ENCODE measurements around the gene OTP. TPM values are rescaled to one million over a fixed set of nuclear protein-coding genes. Genes with fewer than 3 reads are reported as not detected.
A peak's percentile ranks its signal among the peaks of the same experiment; 100 is the strongest.

OTP gene
- total and polyA plus RNA-seq, 5 experiments from 2014 or later, result not detected

- ATAC-seq, result peak; percentile 74 to 79
- Mint-ChIP-seq H3K36me3 (peaks cover 2 to 18% (median 10%) of the 10 kb centered on the region in 3 donors), H3K27me3 (peaks cover 52 to 98% (median 79%) of the 10 kb centered on the region in 5 donors), H3K27ac (peak overlapping the region in 2 of 10 donors; percentile 26 to 51), H3K4me3 (peak overlapping the region; percentile 57 to 86 (median 68)), H3K4me1 (peaks cover 14 to 30% (median 24%) of the 10 kb centered on the region in 4 donors), H3K9me3 (peaks cover 0 to 23% (median 12%) of the 10 kb centered on the region in 9 donors)
- POLR2A ChIA-PET, result interaction anchor here (0.7 kb wide), 1 partner anchor 14 kb away, joined by 3 read pairs; no protein-coding TSS in a partner anchor
- DNase-seq, result peak in 3 of 10 donors; percentile 35 to 43 (median 39)
These were observed 6.9 kb upstream of the OTP start for GRCh38 chr5:77645158-77645994.

GRCh38 chr5:77644371-77645157, 6.1 kb upstream of the OTP start:
- no peak for DNase-seq
- peak overlapping the region; percentile 57 to 86 (median 70) for H3K4me3 Mint-ChIP-seq
- POLR2A ChIA-PET, result interaction anchor here (0.7 kb wide), 1 partner anchor 13 kb away, joined by 3 read pairs; no protein-coding TSS in a partner anchor
- H3K9me3 Mint-ChIP-seq, result peaks cover 0 to 25% (median 13%) of the 10 kb centered on the region in 9 donors
- peaks cover 16 to 31% (median 26%) of the 10 kb centered on the region in 4 donors for H3K4me1 Mint-ChIP-seq
- no peak for ATAC-seq
- peaks cover 54 to 98% (median 79%) of the 10 kb centered on the region in 5 donors for H3K27me3 Mint-ChIP-seq
- H3K27ac Mint-ChIP-seq, result peak overlapping the region in 2 of 10 donors; percentile 34 to 51
- H3K36me3 Mint-ChIP-seq, result peaks cover 2 to 24% (median 10%) of the 10 kb centered on the region in 3 donors

DNA sequence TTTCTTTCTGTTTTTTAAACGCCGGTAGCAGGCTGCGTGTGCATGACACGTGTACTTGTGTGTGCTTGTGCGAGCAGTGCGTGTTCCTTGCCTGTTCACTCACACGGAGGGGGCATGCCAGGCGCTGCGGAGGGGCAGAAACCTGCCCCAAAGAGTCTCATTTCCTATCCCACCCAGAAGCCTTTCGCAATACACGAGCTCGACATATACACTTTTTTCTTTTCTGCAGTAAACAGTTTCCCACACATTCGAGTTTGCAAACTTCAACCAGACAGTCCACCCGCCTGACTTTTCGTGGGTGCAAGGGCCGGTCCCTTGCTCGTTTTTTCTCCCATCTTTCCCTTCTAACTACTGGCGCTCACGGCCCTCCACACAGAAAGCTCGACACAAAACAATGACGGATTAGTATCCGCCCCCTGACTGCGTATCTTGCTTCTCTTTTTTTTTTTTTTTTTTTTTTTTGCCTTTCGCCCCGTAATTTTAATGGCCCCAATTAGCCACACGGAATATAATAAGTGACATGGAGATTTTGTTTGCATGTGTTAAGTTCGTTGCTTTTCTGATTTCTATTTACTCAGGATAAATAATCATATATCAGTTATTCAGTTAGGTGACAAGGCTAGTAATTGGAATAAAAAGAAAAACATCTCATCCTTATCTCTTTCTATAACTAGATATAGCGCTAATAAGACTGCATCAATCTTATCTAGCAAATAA, 5.3 kb upstream of the OTP start:
- Mint-ChIP-seq H3K36me3 (peaks cover 2 to 24% (median 12%) of the 10 kb centered on the region in 3 donors), H3K4me1 (peaks cover 18 to 39% (median 29%) of the 10 kb centered on the region in 4 donors), H3K4me3 (peak overlapping the region; percentile 50 to 78 (median 66)), H3K27me3 (peaks cover 58 to 98% (median 75%) of the 10 kb centered on the region in 5 donors), H3K9me3 (peaks cover 0 to 25% (median 13%) of the 10 kb centered on the region in 9 donors), H3K27ac (peak overlapping the region in 1 of 10 donors; percentile 80)
- DNase-seq, result no peak
- POLR2A ChIA-PET, result no interaction called here
- no peak for ATAC-seq

GRCh38 chr5:77642738-77643653, 4.5 kb upstream of the OTP start:
- Mint-ChIP-seq H3K36me3 (peaks cover 2 to 24% (median 12%) of the 10 kb centered on the region in 3 donors), H3K27ac (peak overlapping the region in 3 of 10 donors; percentile 19 to 56 (median 40))

DNA sequence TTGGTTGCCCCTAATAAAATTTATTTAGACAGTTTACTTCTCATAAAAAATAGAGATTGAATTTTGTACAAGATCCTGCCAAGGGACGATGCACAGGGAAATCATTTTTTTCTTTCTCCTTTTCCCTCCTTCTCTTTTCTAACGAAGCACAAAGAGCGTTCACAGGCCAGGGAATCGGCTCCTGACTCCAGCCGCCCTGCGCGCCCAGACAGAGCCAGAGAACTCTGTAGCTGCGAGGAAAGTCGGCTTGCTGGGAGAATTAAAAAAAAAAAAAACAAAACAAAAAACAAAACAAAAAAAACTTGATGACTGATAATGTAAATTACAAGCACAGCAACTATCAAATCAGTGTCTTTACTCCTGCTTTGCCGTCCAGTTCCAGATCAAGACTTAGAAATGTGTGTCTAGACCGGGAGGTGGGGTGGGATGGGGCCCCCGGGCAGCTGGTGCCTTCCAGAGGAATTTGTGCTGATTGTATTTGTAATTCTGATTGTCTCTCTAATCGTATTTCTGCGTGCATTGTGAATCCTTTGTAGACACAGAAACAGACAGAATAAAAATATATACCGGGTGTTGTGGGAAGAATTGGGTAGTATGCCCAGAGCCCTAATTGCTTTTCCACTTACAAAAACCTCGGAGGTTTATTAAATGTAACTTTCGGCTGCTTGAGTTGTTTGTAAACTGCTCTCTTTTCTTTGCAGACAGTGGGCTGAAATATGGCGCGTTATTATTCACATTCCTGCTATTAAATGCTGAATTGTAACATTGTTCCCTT, 3.6 kb upstream of the OTP start:
- H3K36me3 Mint-ChIP-seq, result peaks cover 7 to 31% (median 18%) of the 10 kb centered on the region in 3 donors
- ATAC-seq (no peak), DNase-seq (no peak)
- peaks cover 0 to 33% (median 20%) of the 10 kb centered on the region in 9 donors for H3K9me3 Mint-ChIP-seq
- POLR2A ChIA-PET, result interaction anchor here (0.7 to 1.2 kb wide), 3 partner anchors 11 to 23 kb away, joined by 3 to 4 read pairs (median 3); no protein-coding TSS in a partner anchor
- H3K4me1 Mint-ChIP-seq, result peaks cover 25 to 50% (median 38%) of the 10 kb centered on the region in 4 donors
- H3K27ac Mint-ChIP-seq, result peak overlapping the region in 1 of 10 donors; percentile 49
- peaks cover 56 to 95% (median 69%) of the 10 kb centered on the region in 5 donors for H3K27me3 Mint-ChIP-seq
- peak overlapping the region in 3 of 10 donors; percentile 4 to 33 (median 29) for H3K4me3 Mint-ChIP-seq

More at GRCh38 chr5:77642738-77643653, 4.5 kb upstream of the OTP start:
- POLR2A ChIA-PET, result no interaction called here
- H3K4me1 Mint-ChIP-seq, result peaks cover 18 to 42% (median 30%) of the 10 kb centered on the region in 4 donors
- peaks cover 0 to 25% (median 13%) of the 10 kb centered on the region in 9 donors for H3K9me3 Mint-ChIP-seq
- peaks cover 52 to 95% (median 68%) of the 10 kb centered on the region in 5 donors for H3K27me3 Mint-ChIP-seq
- DNase-seq, result no peak
- ATAC-seq, result no peak
- H3K4me3 Mint-ChIP-seq, result peak overlapping the region in 5 of 10 donors; percentile 12 to 77 (median 59)

DNA sequence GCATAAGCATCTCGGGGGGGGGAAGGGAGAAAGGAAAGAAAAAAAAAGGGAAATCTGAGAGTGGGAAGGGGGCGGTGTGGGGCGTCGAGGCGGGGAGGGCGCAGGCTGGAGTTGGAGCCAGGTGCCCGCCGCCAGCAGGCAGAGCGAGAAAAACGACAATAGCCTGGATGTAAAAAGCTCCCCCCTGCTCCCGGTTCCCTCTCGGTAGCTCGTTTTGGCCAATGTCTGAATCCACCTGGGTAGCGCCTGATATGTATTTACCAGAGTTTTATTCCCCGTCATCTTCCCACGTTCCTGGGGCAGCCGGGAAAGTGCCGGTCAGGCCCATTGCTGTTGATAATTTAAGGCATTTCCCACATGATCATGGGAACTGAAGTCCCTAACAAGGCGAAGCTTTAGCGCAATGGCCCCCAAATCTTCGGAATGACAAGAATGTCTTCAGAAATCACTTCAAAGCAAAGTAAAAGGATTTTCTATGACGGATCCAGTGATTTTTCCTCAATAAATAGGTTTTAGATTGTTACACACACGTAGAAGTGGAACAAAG, 3.0 kb upstream of the OTP start:
- H3K36me3 Mint-ChIP-seq, result peaks cover 7 to 31% (median 18%) of the 10 kb centered on the region in 3 donors
- H3K9me3 Mint-ChIP-seq, result peaks cover 0 to 36% (median 20%) of the 10 kb centered on the region in 9 donors
- peaks cover 25 to 52% (median 38%) of the 10 kb centered on the region in 4 donors for H3K4me1 Mint-ChIP-seq
- H3K27me3 Mint-ChIP-seq, result peaks cover 53 to 95% (median 65%) of the 10 kb centered on the region in 5 donors
- ATAC-seq (no peak), DNase-seq (no peak)
- H3K4me3 Mint-ChIP-seq, result peak overlapping the region in 2 of 10 donors; percentile 4 to 48
- H3K27ac Mint-ChIP-seq, result no peak overlapping the region
- POLR2A ChIA-PET, result interaction anchor here (0.7 to 1.2 kb wide), 3 partner anchors 10 to 23 kb away, joined by 3 to 4 read pairs (median 3); no protein-coding TSS in a partner anchor

DNA sequence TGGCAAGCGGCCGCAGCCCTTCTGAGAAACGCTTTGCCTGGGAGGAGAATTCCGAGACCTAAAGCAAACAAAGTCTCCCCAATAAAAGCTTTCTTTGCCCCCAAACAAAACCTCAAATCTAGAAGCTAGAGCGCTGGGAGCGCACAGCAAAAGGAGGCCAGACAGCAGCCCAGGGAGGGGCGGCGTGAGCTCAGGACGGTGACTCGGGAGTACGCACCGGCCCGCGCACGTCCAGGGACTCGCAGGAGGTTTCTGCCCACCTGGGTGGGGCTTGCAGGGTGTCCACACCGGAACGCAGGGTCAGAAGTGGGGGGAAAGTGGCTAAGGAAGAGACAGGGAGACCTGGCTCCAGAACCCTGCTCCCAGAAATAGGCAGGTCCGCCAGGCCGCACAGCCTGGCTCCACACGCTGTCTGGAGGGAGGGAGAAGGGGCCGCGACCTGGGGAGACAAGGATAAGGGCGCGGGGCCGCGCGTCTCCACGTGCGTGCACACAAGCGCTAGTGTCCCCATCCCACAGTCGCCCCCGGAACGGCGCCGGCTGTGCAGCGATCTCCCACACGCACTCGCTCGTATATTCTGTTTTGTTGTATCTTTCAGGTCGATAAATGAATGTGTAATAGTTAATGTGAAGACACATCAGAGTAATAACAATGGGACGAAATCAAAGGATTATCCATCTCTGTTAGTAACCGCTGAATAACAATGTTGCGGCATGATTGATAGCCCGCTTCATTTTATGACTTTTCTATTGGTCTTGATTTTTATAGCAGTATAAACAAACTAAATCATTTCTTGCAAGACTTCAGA, 2.3 kb upstream of the OTP start:
- peaks cover 26 to 57% (median 36%) of the 10 kb centered on the region in 4 donors for H3K4me1 Mint-ChIP-seq
- peaks cover 12 to 36% (median 21%) of the 10 kb centered on the region in 3 donors for H3K36me3 Mint-ChIP-seq
- ATAC-seq (no peak), DNase-seq (no peak)
- peaks cover 0 to 43% (median 25%) of the 10 kb centered on the region in 9 donors for H3K9me3 Mint-ChIP-seq
- POLR2A ChIA-PET, result interaction anchor here (1.0 kb wide), 1 partner anchor 10 kb away, joined by 3 read pairs; no protein-coding TSS in a partner anchor
- peak overlapping the region in 2 of 10 donors; percentile 37 to 74 for H3K27ac Mint-ChIP-seq
- H3K27me3 Mint-ChIP-seq, result peaks cover 52 to 95% (median 65%) of the 10 kb centered on the region in 5 donors
- H3K4me3 Mint-ChIP-seq, result peak overlapping the region in 5 of 10 donors; percentile 4 to 48 (median 32)

DNA sequence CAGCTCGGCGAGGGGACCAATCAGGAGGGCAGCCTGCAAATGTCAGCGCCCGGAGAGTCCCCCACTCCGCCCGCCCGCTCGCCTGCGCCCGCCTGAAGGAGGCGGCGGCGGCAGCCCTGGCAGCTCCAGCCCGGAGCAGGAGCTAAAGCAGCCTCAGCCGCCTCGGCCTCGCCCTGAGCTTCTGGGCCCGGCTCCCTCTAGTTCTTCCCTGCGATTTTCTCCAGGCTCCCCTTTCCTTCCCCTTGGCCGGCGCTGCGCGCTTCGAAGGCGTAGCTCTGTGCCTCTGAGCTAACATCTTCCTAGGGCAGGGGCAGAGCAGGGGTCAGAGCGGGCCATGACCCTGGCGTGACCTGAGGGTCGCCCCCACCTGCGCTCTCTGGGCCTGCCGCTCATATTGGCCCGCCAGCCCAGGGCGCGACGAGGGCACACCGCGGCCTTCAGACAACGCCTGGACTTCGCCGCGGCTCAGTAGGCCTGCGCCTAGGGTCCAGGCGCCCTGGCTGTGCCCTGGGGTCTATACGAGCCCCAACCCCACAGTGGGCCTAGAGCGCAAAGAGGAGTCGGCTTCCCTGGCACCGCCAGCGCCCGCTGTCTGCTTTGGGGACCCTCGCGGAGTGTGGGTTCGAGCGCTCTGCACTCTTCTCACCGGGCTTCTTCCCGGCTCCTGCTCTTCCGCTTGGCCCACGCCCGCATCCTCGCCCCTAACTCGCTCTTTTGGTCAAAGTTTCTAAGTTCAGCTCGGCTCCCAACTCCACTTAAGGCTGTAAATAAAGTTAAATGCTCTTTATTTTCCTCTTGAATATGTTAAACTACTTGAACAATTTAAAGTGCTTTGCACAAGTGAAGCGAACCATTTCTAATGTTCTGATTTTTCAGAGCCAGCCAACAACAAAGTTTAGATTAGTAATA, 504 bp upstream of the OTP start:
- peak overlapping the region in 3 of 10 donors; percentile 27 to 81 (median 55) for H3K27ac Mint-ChIP-seq
- H3K4me3 Mint-ChIP-seq, result peak overlapping the region in 6 of 10 donors; percentile 20 to 58 (median 38)

More for the DNA sequence above, 504 bp upstream of the OTP start:
- Mint-ChIP-seq H3K27me3 (peaks cover 46 to 81% (median 64%) of the 10 kb centered on the region in 5 donors), H3K36me3 (peaks cover 12 to 38% (median 20%) of the 10 kb centered on the region in 3 donors), H3K4me1 (peaks cover 22 to 44% (median 26%) of the 10 kb centered on the region in 4 donors), H3K9me3 (peaks cover 0 to 47% (median 25%) of the 10 kb centered on the region in 9 donors)
- peak; percentile 38 for ATAC-seq
- DNase-seq, result no peak
- POLR2A ChIA-PET, result no interaction called here

Data from naive thymus-derived CD8-positive, alpha-beta T cell (primary cell).